ENCODE measurements around the gene ACSL5. TPM values are rescaled to one million over a fixed set of nuclear protein-coding genes. Genes with fewer than 3 reads are reported as not detected.

The ACSL5 gene
- total RNA-seq, result 35.8 and 58.8 TPM in 2 replicates

GRCh38 chr10:112373912-112374338 is at the start of gene ACSL5:
TSS of gene ACSL5 (plus strand) at chr10:112374116. CDS start at chr10:112394947, 20,831 bp downstream.

GRCh38 chr10:112446855-112447619 is 73.1 kb downstream of the ACSL5 start, which contains the start of the genes VTI1A and ZDHHC6:
TSS of gene VTI1A (plus strand) at chr10:112447215. CDS start at chr10:112447374, 159 bp downstream.
TSS of gene ZDHHC6 (minus strand) at chr10:112446914. CDS start at chr10:112445436, 1,478 bp downstream.

Other genes starting within 250 kb of the ACSL5 start
- gene GPAM, start 190.4 kb upstream of the ACSL5 start, total RNA-seq, result 5.2 and 9.8 TPM in 2 replicates
- not detected in 2 replicates for gene TECTB, start 90.7 kb upstream of the ACSL5 start, total RNA-seq
- gene ZDHHC6, start 72.8 kb downstream of the ACSL5 start, total RNA-seq, result 18.9 and 30.8 TPM in 2 replicates
- gene VTI1A, start 73.1 kb downstream of the ACSL5 start, total RNA-seq, result 13.3 and 35.8 TPM in 2 replicates

Measured in bladder microvascular endothelial cell (primary cell).